PC-9 (cell line): Measurements from ENCODE around the gene OR51B5. TPM values are rescaled to one million over a fixed set of nuclear protein-coding genes. Genes with fewer than 3 reads are reported as not detected.
"Not testable (repeated sequence)": the region's sequence is repeated elsewhere in the genome, so short reads cannot be mapped to it uniquely, and the experiment has no call there.

Source experiments
- BruUV-seq: library from RNA; stranded (reverse); fragments of 400-500 nt; replicated peaks from 2 replicates; lab custom pipeline; 2021; lab: Mats Ljungman, UMichigan
- CTCF ChIA-PET: fragments of 300-600 bp; sonication (Branson Sonifier 250); formaldehyde crosslinking; loops from one replicate; lab custom pipeline; 2022; ENCODE audit warnings: antibody characterized with exemption; lab: Charles Lee
- POLR2A ChIA-PET: fragments of 300-600 bp; sonication (Branson Sonifier 250); formaldehyde crosslinking; loops from one replicate; lab custom pipeline; 2022; ENCODE audit warnings: antibody characterized with exemption; ENCODE audit not compliant: unreplicated experiment; lab: Charles Lee
- DNase-seq, 2 experiments: peaks; one replicate each; pipeline versions ENCODE4 v3.0.0 to v3.0.0-alpha.2; 2015 to 2022; ENCODE audit warnings: mixed read lengths in 1 of 2
- H2AFZ ChIP-seq: fragments of 200-600 bp; sonication (generic); 2 replicates; pipeline ENCODE4 v1.8.1; 2017; ENCODE audit warnings: antibody characterized with exemption
- H3F3A ChIP-seq: fragments of 200-600 bp; sonication (generic); 2 replicates; pipeline ENCODE4 v1.8.1; 2017; ENCODE audit warnings: antibody characterized with exemption, mild to moderate bottlenecking, low read depth; ENCODE audit not compliant: insufficient read depth
- H3K27ac ChIP-seq: fragments of 200-600 bp; sonication (generic); 2 replicates; pipeline ENCODE4 v1.6.1; 2016; ENCODE audit warnings: mixed run types
- H3K27me3 ChIP-seq: fragments of 200-600 bp; sonication (generic); 2 replicates; pipeline ENCODE4 v1.6.1; 2016; ENCODE audit warnings: low read depth, mixed run types; ENCODE audit not compliant: insufficient read depth
- H3K36me3 ChIP-seq: fragments of 200-600 bp; sonication (generic); 2 replicates; pipeline ENCODE4 v1.6.1; 2016; ENCODE audit warnings: low read depth, mixed run types
- H3K4me1 ChIP-seq: fragments of 200-600 bp; sonication (generic); replicated peaks from 2 replicates; pipeline ENCODE4 v1.6.1; 2016; ENCODE audit warnings: mixed run types; ENCODE audit not compliant: insufficient read depth
- H3K4me2 ChIP-seq: fragments of 200-600 bp; sonication (generic); 2 replicates; pipeline ENCODE4 v1.6.1; 2017; ENCODE audit warnings: mixed run types
- H3K4me3 ChIP-seq: fragments of 200-600 bp; sonication (generic); 2 replicates; pipeline ENCODE4 v1.6.1; 2016; ENCODE audit warnings: mixed run types
- H3K79me2 ChIP-seq: fragments of 200-600 bp; sonication (generic); 2 replicates; pipeline ENCODE4 v1.6.1; 2017; ENCODE audit warnings: low read depth, mixed run types
- H3K9me2 ChIP-seq: fragments of 200-600 bp; sonication (generic); 2 replicates; pipeline ENCODE4 v1.8.1; 2017; ENCODE audit warnings: mild to moderate bottlenecking; ENCODE audit not compliant: insufficient read depth
- H3K9me3 ChIP-seq: fragments of 200-600 bp; sonication (generic); 2 replicates; pipeline ENCODE4 v1.8.1; 2016; ENCODE audit warnings: low read depth; ENCODE audit not compliant: insufficient read depth
- H4K20me1 ChIP-seq: fragments of 200-600 bp; sonication (generic); 2 replicates; pipeline ENCODE4 v1.8.1; 2017; ENCODE audit not compliant: insufficient read depth
- EZH2 ChIP-seq: fragments of 200-600 bp; sonication (generic); IDR thresholded peaks from 2 replicates; pipeline ENCODE4 v1.8.0; 2017; ENCODE audit warnings: antibody characterized with exemption, low read depth
- intact Hi-C: fragments of 100-400 bp; cut with micrococcal nuclease; formaldehyde crosslinking; loops from one replicate; pipeline ENCODE4 v1.10.0; 2022; ENCODE audit not compliant: unreplicated experiment
- total RNA-seq: library from RNA; stranded (reverse); gene quantifications from 2 replicates; pipeline ENCODE4 v1.2.3, GENCODE V29; 2021
- TF ChIP-seq, protein P1 (sequence below): fragments of 200-600 bp; sonication (generic); conservative IDR thresholded peaks from 2 replicates; pipeline ENCODE4 v1.6.1; 2017; ENCODE audit warnings: mixed run types, antibody characterized with exemption, mild to moderate bottlenecking, moderate library complexity

OR51B5 gene
- total RNA-seq, 1 experiment from 2014 or later: 1.2 TPM

- CTCF ChIA-PET: no interaction called here
- Histone ChIP-seq H3F3A (no peaks in the 10 kb centered on the region), H3K4me3 (no peak overlapping the region), H3K27ac (no peak overlapping the region), H3K9me2 (no peaks in the 10 kb centered on the region), H3K9me3 (no peaks in the 10 kb centered on the region), H3K4me1 (no peaks in the 10 kb centered on the region), H3K27me3 (no peaks in the 10 kb centered on the region), H3K36me3 (no peaks in the 10 kb centered on the region), H3K4me2 (no peak overlapping the region), H4K20me1 (no peaks in the 10 kb centered on the region), H3K79me2 (no peaks in the 10 kb centered on the region), H2AFZ (no peak overlapping the region)
- no TSS peak for BruUV-seq
- POLR2A ChIA-PET: no interaction called here
- DNase-seq: no peak
- intact Hi-C loops: no loop called here
- TF ChIP-seq EZH2: no peak
- TF ChIP-seq, protein P1, sequence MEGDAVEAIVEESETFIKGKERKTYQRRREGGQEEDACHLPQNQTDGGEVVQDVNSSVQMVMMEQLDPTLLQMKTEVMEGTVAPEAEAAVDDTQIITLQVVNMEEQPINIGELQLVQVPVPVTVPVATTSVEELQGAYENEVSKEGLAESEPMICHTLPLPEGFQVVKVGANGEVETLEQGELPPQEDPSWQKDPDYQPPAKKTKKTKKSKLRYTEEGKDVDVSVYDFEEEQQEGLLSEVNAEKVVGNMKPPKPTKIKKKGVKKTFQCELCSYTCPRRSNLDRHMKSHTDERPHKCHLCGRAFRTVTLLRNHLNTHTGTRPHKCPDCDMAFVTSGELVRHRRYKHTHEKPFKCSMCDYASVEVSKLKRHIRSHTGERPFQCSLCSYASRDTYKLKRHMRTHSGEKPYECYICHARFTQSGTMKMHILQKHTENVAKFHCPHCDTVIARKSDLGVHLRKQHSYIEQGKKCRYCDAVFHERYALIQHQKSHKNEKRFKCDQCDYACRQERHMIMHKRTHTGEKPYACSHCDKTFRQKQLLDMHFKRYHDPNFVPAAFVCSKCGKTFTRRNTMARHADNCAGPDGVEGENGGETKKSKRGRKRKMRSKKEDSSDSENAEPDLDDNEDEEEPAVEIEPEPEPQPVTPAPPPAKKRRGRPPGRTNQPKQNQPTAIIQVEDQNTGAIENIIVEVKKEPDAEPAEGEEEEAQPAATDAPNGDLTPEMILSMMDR: no peak
Observed at GRCh38 chr11:5364214-5364613, 20.9 kb upstream of the OR51B5 start.

DNA sequence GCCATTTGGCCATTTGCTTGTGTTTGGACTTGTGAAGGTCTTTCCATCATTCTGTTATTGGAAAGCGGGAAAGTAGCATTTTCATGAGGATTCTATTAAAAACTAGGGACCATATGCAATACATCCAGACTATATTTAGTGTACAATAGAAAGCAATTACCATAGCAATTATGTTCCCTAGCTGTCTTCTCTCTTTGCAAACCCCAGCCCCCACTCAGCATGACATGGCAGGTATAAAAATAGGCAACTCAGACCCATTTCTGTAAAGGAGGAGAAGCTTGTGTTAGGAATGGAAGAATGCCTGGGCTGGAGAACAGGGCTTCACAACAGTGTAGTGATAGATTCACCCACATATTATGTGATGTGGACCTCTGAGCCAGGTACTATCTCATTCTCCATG lies 20.4 kb upstream of the OR51B5 start:
- no peaks in the 10 kb centered on the region for H3K9me2 ChIP-seq
- CTCF ChIA-PET: no interaction called here
- no peaks in the 10 kb centered on the region for H3K36me3 ChIP-seq
- no peaks in the 10 kb centered on the region for H3K27me3 ChIP-seq
- no peaks in the 10 kb centered on the region for H3K9me3 ChIP-seq
- H4K20me1 ChIP-seq: no peaks in the 10 kb centered on the region
- H2AFZ ChIP-seq: no peak overlapping the region
- TF ChIP-seq, protein P1: no peak
- TF ChIP-seq EZH2: no peak
- BruUV-seq: no TSS peak
- no peak for DNase-seq
- no peaks in the 10 kb centered on the region for H3F3A ChIP-seq
- POLR2A ChIA-PET: no interaction called here
- H3K4me2 ChIP-seq: no peak overlapping the region
- H3K79me2 ChIP-seq: no peaks in the 10 kb centered on the region
- H3K4me1 ChIP-seq: no peaks in the 10 kb centered on the region
- intact Hi-C loops: no loop called here
- no peak overlapping the region for H3K4me3 ChIP-seq
- H3K27ac ChIP-seq: no peak overlapping the region

- intact Hi-C loops: no loop called here
Observed at GRCh38 chr11:5362017-5362625, 18.8 kb upstream of the OR51B5 start.

GRCh38 chr11:5356031-5356430 lies 12.7 kb upstream of the OR51B5 start:
- intact Hi-C loops, H3K4me3 ChIP-seq, H3K4me2 ChIP-seq, BruUV-seq, CTCF ChIA-PET, DNase-seq, H3K79me2 ChIP-seq, H3F3A ChIP-seq, H2AFZ ChIP-seq, POLR2A ChIA-PET, H3K9me3 ChIP-seq, H4K20me1 ChIP-seq, H3K27me3 ChIP-seq, H3K27ac ChIP-seq, H3K4me1 ChIP-seq, H3K9me2 ChIP-seq, H3K36me3 ChIP-seq: not testable (repeated sequence)

More at GRCh38 chr11:5362017-5362625, 18.8 kb upstream of the OR51B5 start:
- H4K20me1 ChIP-seq: no peaks in the 10 kb centered on the region
- no peaks in the 10 kb centered on the region for H3F3A ChIP-seq
- DNase-seq: no peak
- no peaks in the 10 kb centered on the region for H3K9me3 ChIP-seq
- H2AFZ ChIP-seq: no peak overlapping the region
- ChIA-PET POLR2A (no interaction called here), CTCF (no interaction called here)
- no peak overlapping the region for H3K27ac ChIP-seq
- H3K4me2 ChIP-seq: no peak overlapping the region
- no peaks in the 10 kb centered on the region for H3K4me1 ChIP-seq
- no peak overlapping the region for H3K4me3 ChIP-seq
- no peaks in the 10 kb centered on the region for H3K27me3 ChIP-seq
- BruUV-seq: no TSS peak
- no peaks in the 10 kb centered on the region for H3K79me2 ChIP-seq
- no peaks in the 10 kb centered on the region for H3K9me2 ChIP-seq
- H3K36me3 ChIP-seq: no peaks in the 10 kb centered on the region
- TF ChIP-seq, protein P1: no peak
- no peak for TF ChIP-seq EZH2
